OCI-LY7 (cell line): ENCODE results near the gene MIER2.

Experiments used
- EZH2phosphoT487 ChIP-seq: fragments of 200-600 bp; sonication (generic); IDR thresholded peaks from 2 replicates; pipeline ENCODE4 v1.6.1; 2018; ENCODE audit warnings: low read depth, borderline replicate concordance, mild to moderate bottlenecking, mixed run types, antibody characterized with exemption, low read length, moderate library complexity, mixed read lengths
- TF ChIP-seq, protein P1 (sequence below): fragments of 200-600 bp; sonication (generic); conservative IDR thresholded peaks from 2 replicates; pipeline ENCODE4 v1.5.1; 2014; ENCODE audit warnings: mild to moderate bottlenecking, antibody characterized with exemption, low read length, moderate library complexity, mixed read lengths

DNA sequence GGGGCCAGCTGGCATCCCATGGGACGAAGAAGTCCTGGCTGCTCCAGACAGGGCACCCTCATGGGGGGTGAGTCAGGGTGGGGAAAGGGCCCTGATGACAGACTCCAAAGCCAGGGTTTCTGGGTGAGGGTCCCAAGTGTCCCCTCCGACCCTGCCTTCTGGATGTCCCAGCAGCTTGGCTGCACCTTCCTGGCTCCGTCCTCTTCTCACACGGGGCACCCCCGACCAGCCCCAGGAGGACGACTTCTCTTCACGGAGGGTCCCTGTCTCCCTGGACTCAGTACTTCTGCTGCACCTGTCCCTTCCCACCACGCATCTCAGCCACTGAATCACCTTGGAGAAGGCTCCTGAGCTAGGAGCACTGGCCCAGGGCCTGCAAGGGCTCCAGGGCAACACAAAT lies 19.9 kb downstream of the MIER2 start:
- TF ChIP-seq, protein P1, sequence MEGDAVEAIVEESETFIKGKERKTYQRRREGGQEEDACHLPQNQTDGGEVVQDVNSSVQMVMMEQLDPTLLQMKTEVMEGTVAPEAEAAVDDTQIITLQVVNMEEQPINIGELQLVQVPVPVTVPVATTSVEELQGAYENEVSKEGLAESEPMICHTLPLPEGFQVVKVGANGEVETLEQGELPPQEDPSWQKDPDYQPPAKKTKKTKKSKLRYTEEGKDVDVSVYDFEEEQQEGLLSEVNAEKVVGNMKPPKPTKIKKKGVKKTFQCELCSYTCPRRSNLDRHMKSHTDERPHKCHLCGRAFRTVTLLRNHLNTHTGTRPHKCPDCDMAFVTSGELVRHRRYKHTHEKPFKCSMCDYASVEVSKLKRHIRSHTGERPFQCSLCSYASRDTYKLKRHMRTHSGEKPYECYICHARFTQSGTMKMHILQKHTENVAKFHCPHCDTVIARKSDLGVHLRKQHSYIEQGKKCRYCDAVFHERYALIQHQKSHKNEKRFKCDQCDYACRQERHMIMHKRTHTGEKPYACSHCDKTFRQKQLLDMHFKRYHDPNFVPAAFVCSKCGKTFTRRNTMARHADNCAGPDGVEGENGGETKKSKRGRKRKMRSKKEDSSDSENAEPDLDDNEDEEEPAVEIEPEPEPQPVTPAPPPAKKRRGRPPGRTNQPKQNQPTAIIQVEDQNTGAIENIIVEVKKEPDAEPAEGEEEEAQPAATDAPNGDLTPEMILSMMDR: no peak
- TF ChIP-seq EZH2phosphoT487: no peak
